Type B pancreatic cell (in vitro differentiated cells): ENCODE results near the gene RPL7A. TPM values are rescaled to one million over a fixed set of nuclear protein-coding genes. Genes with fewer than 3 reads are reported as not detected.
"Not testable (repeated sequence)": the region's sequence is repeated elsewhere in the genome, so short reads cannot be mapped to it uniquely, and the experiment has no call there.

ENCODE experiments used
- DNase-seq: peaks from one replicate; pipeline ENCODE4 v3.0.0; 2021; ENCODE audit warnings: mixed read lengths; ENCODE audit not compliant: unreplicated experiment; ENCODE audit errors: extremely low spot score
- H3K27ac Mint-ChIP-seq: 2 replicates; pipeline ENCODE4 v1.8.0; 2021; ENCODE audit warnings: mild to moderate bottlenecking, mixed read lengths
- H3K27me3 Mint-ChIP-seq: 2 replicates; pipeline ENCODE4 v1.8.0; 2021; ENCODE audit warnings: mixed read lengths
- H3K36me3 Mint-ChIP-seq: 2 replicates; pipeline ENCODE4 v1.8.0; 2021; ENCODE audit warnings: mixed read lengths
- H3K4me1 Mint-ChIP-seq: one replicate; pipeline ENCODE4 v1.8.0; 2021; ENCODE audit warnings: mixed read lengths; ENCODE audit not compliant: unreplicated experiment
- H3K4me3 Mint-ChIP-seq: 2 replicates; pipeline ENCODE4 v1.8.0; 2021; ENCODE audit warnings: mild to moderate bottlenecking, mixed read lengths
- H3K9me3 Mint-ChIP-seq: 2 replicates; pipeline ENCODE4 v1.8.0; 2021; ENCODE audit warnings: mixed read lengths
- long read RNA-seq: library from polyadenylated mRNA; unstranded; transcript quantifications from one replicate; pipeline ENCODE4 v2.0.0, GENCODE V29; 2020
- total RNA-seq: library from RNA; stranded (reverse); gene quantifications from 2 replicates; pipeline ENCODE4 v1.2.1, GENCODE V29; 2021; ENCODE audit warnings: low replicate concordance
- TF ChIP-seq, protein P1 (sequence below): fragments of 200-600 bp; sonication (generic); conservative IDR thresholded peaks from 2 replicates; pipeline ENCODE4 v1.5.0; 2021; ENCODE audit warnings: antibody characterized with exemption, mild to moderate bottlenecking

Gene RPL7A
- total RNA-seq = 2,442 and 2,715 TPM in 2 replicates
- long read RNA-seq, transcript RPL7A-202 (8 exons, 891 nt) = major isoform, 1,463 of 2,007 reads
- long read RNA-seq, partial matches to known transcripts = 521 of 2,007 reads
- long read RNA-seq, other reads (novel, unspliced or antisense) = 17 of 2,007 reads

- peak within 1 kb of the TSS; percentile 99 for H3K27ac Mint-ChIP-seq
- no peaks in the 10 kb centered on the region for H3K9me3 Mint-ChIP-seq
- H3K4me3 Mint-ChIP-seq = peak within 1 kb of the TSS; percentile 100
- DNase-seq = peak; percentile 91
- H3K4me1 Mint-ChIP-seq = peaks cover 22% of the 10 kb centered on the region
- TF ChIP-seq, protein P1, sequence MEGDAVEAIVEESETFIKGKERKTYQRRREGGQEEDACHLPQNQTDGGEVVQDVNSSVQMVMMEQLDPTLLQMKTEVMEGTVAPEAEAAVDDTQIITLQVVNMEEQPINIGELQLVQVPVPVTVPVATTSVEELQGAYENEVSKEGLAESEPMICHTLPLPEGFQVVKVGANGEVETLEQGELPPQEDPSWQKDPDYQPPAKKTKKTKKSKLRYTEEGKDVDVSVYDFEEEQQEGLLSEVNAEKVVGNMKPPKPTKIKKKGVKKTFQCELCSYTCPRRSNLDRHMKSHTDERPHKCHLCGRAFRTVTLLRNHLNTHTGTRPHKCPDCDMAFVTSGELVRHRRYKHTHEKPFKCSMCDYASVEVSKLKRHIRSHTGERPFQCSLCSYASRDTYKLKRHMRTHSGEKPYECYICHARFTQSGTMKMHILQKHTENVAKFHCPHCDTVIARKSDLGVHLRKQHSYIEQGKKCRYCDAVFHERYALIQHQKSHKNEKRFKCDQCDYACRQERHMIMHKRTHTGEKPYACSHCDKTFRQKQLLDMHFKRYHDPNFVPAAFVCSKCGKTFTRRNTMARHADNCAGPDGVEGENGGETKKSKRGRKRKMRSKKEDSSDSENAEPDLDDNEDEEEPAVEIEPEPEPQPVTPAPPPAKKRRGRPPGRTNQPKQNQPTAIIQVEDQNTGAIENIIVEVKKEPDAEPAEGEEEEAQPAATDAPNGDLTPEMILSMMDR = no peak
- H3K27me3 Mint-ChIP-seq = no peaks in the 10 kb centered on the region
- peaks cover 31% of the 10 kb centered on the region for H3K36me3 Mint-ChIP-seq
Measured at GRCh38 chr9:133347985-133348717, at the start of gene RPL7A, which contains the start of gene MED22. RPL7A (plus strand) TSS chr9:133348218; CDS start chr9:133348244, 26 bp downstream. MED22 (minus strand) TSS chr9:133348131; CDS start chr9:133346662, 1,469 bp downstream.

DNA sequence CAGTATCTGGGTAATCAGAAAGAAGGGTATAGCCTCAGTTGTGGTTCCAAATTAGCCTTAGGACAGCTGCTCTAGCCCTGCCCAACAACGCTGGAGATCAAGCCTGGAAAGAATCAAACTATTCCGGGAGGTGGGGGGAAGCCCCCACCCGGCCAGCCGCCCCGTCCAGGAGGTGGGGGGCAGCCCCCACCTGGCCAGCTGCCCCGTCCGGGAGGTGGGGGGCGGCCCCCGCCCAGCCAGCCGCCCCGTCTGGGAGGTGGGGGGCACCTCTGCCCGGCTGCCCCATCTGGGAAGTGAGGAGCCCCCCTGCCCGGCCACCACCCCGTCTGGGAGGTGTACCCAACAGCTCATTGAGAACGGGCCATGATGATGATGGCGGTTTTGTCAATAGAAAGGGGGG lies 48.0 kb upstream of the RPL7A start:
- not testable (repeated sequence) for H3K9me3 Mint-ChIP-seq, H3K27ac Mint-ChIP-seq, H3K36me3 Mint-ChIP-seq, H3K4me3 Mint-ChIP-seq, H3K4me1 Mint-ChIP-seq
- peaks cover 18% of the 10 kb centered on the region for H3K27me3 Mint-ChIP-seq
- peak; percentile 57 for DNase-seq

- Mint-ChIP-seq H3K4me1 (no peaks in the 10 kb centered on the region), H3K27ac (no peak overlapping the region), H3K36me3 (no peaks in the 10 kb centered on the region), H3K4me3 (no peak overlapping the region), H3K27me3 (peaks cover 14% of the 10 kb centered on the region), H3K9me3 (no peaks in the 10 kb centered on the region)
- TF ChIP-seq, protein P1 = no peak
- peak; percentile 34 for DNase-seq
Measured at GRCh38 chr9:133301253-133302230, 46.5 kb upstream of the RPL7A start.

- no peaks in the 10 kb centered on the region for H3K4me1 Mint-ChIP-seq
- H3K36me3 Mint-ChIP-seq = no peaks in the 10 kb centered on the region
- no peak overlapping the region for H3K27ac Mint-ChIP-seq
- no peak overlapping the region for H3K4me3 Mint-ChIP-seq
- H3K9me3 Mint-ChIP-seq = no peaks in the 10 kb centered on the region
- peak; percentile 58 for DNase-seq
- TF ChIP-seq, protein P1 = no peak
- peaks cover 18% of the 10 kb centered on the region for H3K27me3 Mint-ChIP-seq
Measured at GRCh38 chr9:133303266-133304157, 44.5 kb upstream of the RPL7A start.

GRCh38 chr9:133304158-133304470 lies 43.9 kb upstream of the RPL7A start:
- no peaks in the 10 kb centered on the region for H3K4me1 Mint-ChIP-seq
- TF ChIP-seq, protein P1 = no peak
- H3K27me3 Mint-ChIP-seq = peaks cover 18% of the 10 kb centered on the region
- H3K36me3 Mint-ChIP-seq = no peaks in the 10 kb centered on the region
- DNase-seq = peak; percentile 64
- H3K4me3 Mint-ChIP-seq = no peak overlapping the region
- no peaks in the 10 kb centered on the region for H3K9me3 Mint-ChIP-seq
- H3K27ac Mint-ChIP-seq = no peak overlapping the region
